Measurements from ENCODE around the gene PDE6C. TPM values are rescaled to one million over a fixed set of nuclear protein-coding genes. Genes with fewer than 3 reads are reported as not detected.
"Not testable (repeated sequence)": the region's sequence is repeated elsewhere in the genome, so short reads cannot be mapped to it uniquely, and the experiment has no call there.

Gene PDE6C
- total RNA-seq, 2 donors from 2014 or later, result not detected

GRCh38 chr10:93680412-93681047, 68.2 kb downstream of the PDE6C start:
- no peak overlapping the region for H3K9ac ChIP-seq (ENCODE audit: low read depth in 2 of 2, low read length in 2 of 2)
- DNase-seq, result no peak
- H3K27me3 ChIP-seq, result no peaks in the 10 kb centered on the region
- no peaks in the 10 kb centered on the region for H3K36me3 ChIP-seq
- intact Hi-C loops (cut with DNase I), result loop anchor here (10.0 kb wide), 1 partner anchor 306 kb away; no protein-coding TSS in a partner anchor
- no peaks in the 10 kb centered on the region for H3K4me1 ChIP-seq
- H3K9me3 ChIP-seq, result no peaks in the 10 kb centered on the region
- peak; percentile 23 for TF ChIP-seq CTCF (IDR thresholded peaks at IDR 0.05)
- no peak overlapping the region for H3K4me3 ChIP-seq
- no peak overlapping the region for H3K27ac ChIP-seq

GRCh38 chr10:93687737-93688136, 75.4 kb downstream of the PDE6C start:
- no peak for DNase-seq
- intact Hi-C loops (cut with DNase I), result loop anchor here (10.0 kb wide), 1 partner anchor 313 kb away; no protein-coding TSS in a partner anchor
- Histone ChIP-seq H3K4me1 (no peaks in the 10 kb centered on the region), H3K9me3 (no peaks in the 10 kb centered on the region), H3K4me3 (no peak overlapping the region), H3K27me3 (no peaks in the 10 kb centered on the region), H3K27ac (no peak overlapping the region), H3K9ac (ENCODE audit: low read depth in 2 of 2, low read length in 2 of 2) (no peak overlapping the region), H3K36me3 (no peaks in the 10 kb centered on the region)
- TF ChIP-seq CTCF (IDR thresholded peaks at IDR 0.05), result no peak

GRCh38 chr10:93695740-93696139, 83.4 kb downstream of the PDE6C start:
- H3K9ac ChIP-seq (ENCODE audit: low read depth in 2 of 2, low read length in 2 of 2), result no peak overlapping the region
- no peak overlapping the region for H3K4me3 ChIP-seq
- no peaks in the 10 kb centered on the region for H3K9me3 ChIP-seq
- H3K27ac ChIP-seq, result no peak overlapping the region
- no peaks in the 10 kb centered on the region for H3K27me3 ChIP-seq
- TF ChIP-seq CTCF (IDR thresholded peaks at IDR 0.05), result no peak
- DNase-seq, result no peak
- H3K4me1 ChIP-seq, result no peaks in the 10 kb centered on the region
- intact Hi-C loops (cut with DNase I), result no loop called here
- peaks cover 3% of the 10 kb centered on the region for H3K36me3 ChIP-seq

- H3K36me3 ChIP-seq; intact Hi-C loops (cut with DNase I); DNase-seq: not testable (repeated sequence)
These were observed 84.2 kb downstream of the PDE6C start for GRCh38 chr10:93696582-93696981.

GRCh38 chr10:93697207-93697606, 84.9 kb downstream of the PDE6C start:
- TF ChIP-seq CTCF (IDR thresholded peaks at IDR 0.05), result no peak
- Histone ChIP-seq H3K9me3 (no peaks in the 10 kb centered on the region), H3K9ac (ENCODE audit: low read depth in 2 of 2, low read length in 2 of 2) (no peak overlapping the region), H3K27me3 (no peaks in the 10 kb centered on the region), H3K27ac (no peak overlapping the region), H3K36me3 (peaks cover 3% of the 10 kb centered on the region), H3K4me1 (peaks cover 8% of the 10 kb centered on the region), H3K4me3 (no peak overlapping the region)
- intact Hi-C loops (cut with DNase I), result no loop called here
- DNase-seq, result no peak

More at GRCh38 chr10:93696582-93696981, 84.2 kb downstream of the PDE6C start:
- H3K9ac ChIP-seq (ENCODE audit: low read depth in 2 of 2, low read length in 2 of 2); H3K4me3 ChIP-seq; H3K27ac ChIP-seq; H3K9me3 ChIP-seq; H3K27me3 ChIP-seq; H3K4me1 ChIP-seq: not testable (repeated sequence)

- Histone ChIP-seq H3K9ac (ENCODE audit: low read depth in 2 of 2, low read length in 2 of 2) (peak overlapping the region; percentile 68 to 81), H3K27ac (peak overlapping the region; percentile 76), H3K9me3 (no peaks in the 10 kb centered on the region), H3K36me3 (peaks cover 3% of the 10 kb centered on the region), H3K4me1 (peaks cover 8% of the 10 kb centered on the region), H3K27me3 (no peaks in the 10 kb centered on the region), H3K4me3 (peak overlapping the region; percentile 61)
- peak; percentile 21 for DNase-seq
- intact Hi-C loops (cut with DNase I), result loop anchor here (5.0 kb wide), 1 partner anchor 115 kb away; no protein-coding TSS in a partner anchor
- TF ChIP-seq CTCF (IDR thresholded peaks at IDR 0.05), result no peak
These were observed 89.5 kb downstream of the PDE6C start for GRCh38 chr10:93701866-93702209.

Data from colonic mucosa (tissue), 4 donors.